Measurements from ENCODE around the gene MRNIP. TPM values are rescaled to one million over a fixed set of nuclear protein-coding genes. Genes with fewer than 3 reads are reported as not detected.

Gene MRNIP
- total RNA-seq, 1 donor from 2014 or later = 42.2 TPM

DNA sequence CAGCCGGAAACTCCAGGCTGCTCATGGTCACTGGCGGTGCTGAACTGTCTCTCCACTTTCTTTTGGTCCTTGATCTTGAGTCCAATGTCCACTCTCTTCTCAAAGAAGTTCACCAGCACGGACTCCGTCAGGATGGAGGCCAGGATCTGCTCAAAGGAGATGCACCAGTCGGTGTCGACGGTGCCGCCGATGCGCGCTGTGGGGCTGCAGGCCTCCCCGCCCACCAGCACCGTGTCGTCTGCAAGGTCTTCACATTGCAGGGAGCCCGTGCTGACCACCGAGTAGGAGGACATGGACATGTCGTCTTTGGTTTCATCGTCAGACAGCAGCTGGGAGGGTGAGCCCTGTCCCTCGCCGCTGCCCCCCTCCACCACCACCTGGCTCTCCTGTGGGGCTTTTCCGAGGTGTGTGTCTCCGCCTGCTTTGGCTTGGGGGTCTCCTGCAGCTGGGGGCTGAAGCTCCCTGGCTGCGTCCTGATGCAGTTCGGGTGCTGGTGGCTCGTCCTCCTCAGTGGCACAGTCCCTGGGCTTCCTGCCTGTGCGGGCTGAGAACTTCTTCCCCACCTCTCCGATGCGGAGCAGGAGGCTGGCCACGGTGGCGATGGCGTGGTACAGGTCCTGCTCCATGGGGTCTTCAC, 5.0 kb upstream of the MRNIP start:
- Mint-ChIP-seq H3K27ac (ENCODE audit: unreplicated experiment) (no peak overlapping the region), H3K36me3 (ENCODE audit: low read depth) (peaks cover 3% of the 10 kb centered on the region), H3K9me3 (no peaks in the 10 kb centered on the region), H3K27me3 (ENCODE audit: low read depth) (no peaks in the 10 kb centered on the region), H3K4me1 (peaks cover 15% of the 10 kb centered on the region), H3K4me3 (no peak overlapping the region)
- no peak for TF ChIP-seq CTCF (conservative IDR thresholded peaks at IDR 0.05)
- no peak for DNase-seq (ENCODE audit: low read depth, low spot score)

DNA sequence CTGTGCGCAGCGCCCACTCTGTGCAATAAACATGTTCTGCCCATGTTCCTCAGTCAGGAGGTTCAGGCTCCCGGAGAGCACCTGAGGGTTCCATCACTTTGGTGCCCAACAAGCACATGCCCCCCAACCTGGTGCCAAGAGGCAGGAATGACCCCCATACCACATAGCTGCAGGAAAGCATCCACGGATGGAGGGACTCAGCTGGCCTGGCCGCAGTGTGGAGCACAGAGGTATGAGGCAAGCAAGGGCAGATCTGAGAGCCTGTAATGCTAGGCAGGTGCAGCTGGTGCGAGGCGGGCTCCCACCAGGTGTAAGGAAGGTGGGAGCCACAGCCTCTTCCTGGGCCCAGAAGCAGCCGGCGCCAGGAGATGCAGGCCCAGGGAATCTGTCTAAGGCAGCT, 4.3 kb upstream of the MRNIP start:
- H3K4me3 Mint-ChIP-seq = no peak overlapping the region
- no peak overlapping the region for H3K27ac Mint-ChIP-seq (ENCODE audit: unreplicated experiment)
- no peak for DNase-seq (ENCODE audit: low read depth, low spot score)
- TF ChIP-seq CTCF (conservative IDR thresholded peaks at IDR 0.05) = no peak
- H3K4me1 Mint-ChIP-seq = peaks cover 20% of the 10 kb centered on the region
- H3K36me3 Mint-ChIP-seq (ENCODE audit: low read depth) = peaks cover 3% of the 10 kb centered on the region
- no peaks in the 10 kb centered on the region for H3K27me3 Mint-ChIP-seq (ENCODE audit: low read depth)
- no peaks in the 10 kb centered on the region for H3K9me3 Mint-ChIP-seq

- H3K27me3 Mint-ChIP-seq (ENCODE audit: low read depth) = no peaks in the 10 kb centered on the region
- no peak for TF ChIP-seq CTCF (conservative IDR thresholded peaks at IDR 0.05)
- DNase-seq (ENCODE audit: low read depth, low spot score) = no peak
- H3K4me3 Mint-ChIP-seq = peak overlapping the region; percentile 65
- peaks cover 3% of the 10 kb centered on the region for H3K36me3 Mint-ChIP-seq (ENCODE audit: low read depth)
- H3K27ac Mint-ChIP-seq (ENCODE audit: unreplicated experiment) = no peak overlapping the region
- H3K9me3 Mint-ChIP-seq = no peaks in the 10 kb centered on the region
- H3K4me1 Mint-ChIP-seq = peaks cover 26% of the 10 kb centered on the region
These were observed 3.7 kb upstream of the MRNIP start for GRCh38 chr5:179862296-179862695.

GRCh38 chr5:179860301-179860700, 1.7 kb upstream of the MRNIP start:
- no peak for TF ChIP-seq CTCF (conservative IDR thresholded peaks at IDR 0.05)
- H3K9me3 Mint-ChIP-seq = no peaks in the 10 kb centered on the region
- H3K4me1 Mint-ChIP-seq = peaks cover 26% of the 10 kb centered on the region
- H3K27me3 Mint-ChIP-seq (ENCODE audit: low read depth) = no peaks in the 10 kb centered on the region
- H3K36me3 Mint-ChIP-seq (ENCODE audit: low read depth) = peaks cover 3% of the 10 kb centered on the region
- no peak for DNase-seq (ENCODE audit: low read depth, low spot score)
- peak overlapping the region; percentile 52 for H3K27ac Mint-ChIP-seq (ENCODE audit: unreplicated experiment)
- H3K4me3 Mint-ChIP-seq = peak overlapping the region; percentile 88

GRCh38 chr5:179858241-179858585, 404 bp downstream of the MRNIP start:
- Mint-ChIP-seq H3K36me3 (ENCODE audit: low read depth) (peaks cover 3% of the 10 kb centered on the region), H3K27ac (ENCODE audit: unreplicated experiment) (peak overlapping the region; percentile 88), H3K27me3 (ENCODE audit: low read depth) (no peaks in the 10 kb centered on the region)

More at GRCh38 chr5:179858241-179858585, 404 bp downstream of the MRNIP start:
- Mint-ChIP-seq H3K4me1 (peaks cover 26% of the 10 kb centered on the region), H3K9me3 (no peaks in the 10 kb centered on the region), H3K4me3 (peak overlapping the region; percentile 98)
- no peak for TF ChIP-seq CTCF (conservative IDR thresholded peaks at IDR 0.05)
- DNase-seq (ENCODE audit: low read depth, low spot score) = no peak
